ENCODE data around the gene RBKS.

DNA sequence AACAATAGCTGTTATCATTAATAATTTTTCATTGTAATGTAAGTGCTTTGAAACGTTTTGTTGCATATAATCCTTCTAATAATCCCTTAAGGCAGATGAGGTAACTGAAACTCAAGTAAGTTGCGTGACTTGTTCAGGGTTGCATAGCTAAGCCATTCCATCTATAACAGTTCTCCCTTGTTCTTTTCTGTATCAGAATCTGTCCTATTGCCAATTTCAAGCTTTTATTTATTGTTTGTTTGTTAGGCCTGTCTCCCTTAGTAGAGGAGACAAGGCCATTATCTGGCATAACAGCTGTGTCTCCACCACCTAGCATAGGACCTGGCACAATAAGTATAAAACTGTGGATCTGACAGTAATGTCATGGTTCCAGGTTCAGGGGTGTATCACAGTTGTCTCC lies 19.7 kb upstream of the RBKS start:
- TF ChIP-seq POLR2A (IDR thresholded peaks at IDR 0.05) = no peak
- TF ChIP-seq, protein P1, sequence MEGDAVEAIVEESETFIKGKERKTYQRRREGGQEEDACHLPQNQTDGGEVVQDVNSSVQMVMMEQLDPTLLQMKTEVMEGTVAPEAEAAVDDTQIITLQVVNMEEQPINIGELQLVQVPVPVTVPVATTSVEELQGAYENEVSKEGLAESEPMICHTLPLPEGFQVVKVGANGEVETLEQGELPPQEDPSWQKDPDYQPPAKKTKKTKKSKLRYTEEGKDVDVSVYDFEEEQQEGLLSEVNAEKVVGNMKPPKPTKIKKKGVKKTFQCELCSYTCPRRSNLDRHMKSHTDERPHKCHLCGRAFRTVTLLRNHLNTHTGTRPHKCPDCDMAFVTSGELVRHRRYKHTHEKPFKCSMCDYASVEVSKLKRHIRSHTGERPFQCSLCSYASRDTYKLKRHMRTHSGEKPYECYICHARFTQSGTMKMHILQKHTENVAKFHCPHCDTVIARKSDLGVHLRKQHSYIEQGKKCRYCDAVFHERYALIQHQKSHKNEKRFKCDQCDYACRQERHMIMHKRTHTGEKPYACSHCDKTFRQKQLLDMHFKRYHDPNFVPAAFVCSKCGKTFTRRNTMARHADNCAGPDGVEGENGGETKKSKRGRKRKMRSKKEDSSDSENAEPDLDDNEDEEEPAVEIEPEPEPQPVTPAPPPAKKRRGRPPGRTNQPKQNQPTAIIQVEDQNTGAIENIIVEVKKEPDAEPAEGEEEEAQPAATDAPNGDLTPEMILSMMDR (IDR thresholded peaks at IDR 0.05) = no peak
- no peak for TF ChIP-seq POLR2AphosphoS5 (IDR thresholded peaks at IDR 0.05)

All from breast epithelium (tissue), 3 donors.